Transverse colon (tissue), 4 donors: ENCODE measurements around the gene CKAP5. TPM values are rescaled to one million over a fixed set of nuclear protein-coding genes. Genes with fewer than 3 reads are reported as not detected.

ENCODE experiments used
- DNase-seq: peaks from one replicate; pipeline ENCODE4 v3.0.0-alpha.2; 2019
- H3K27ac ChIP-seq, 4 donors: fragments of 200-600 bp; sonication (generic); 2 replicates each; pipeline ENCODE4 v1.5.1; 2016 to 2018; ENCODE audit warnings: inconsistent platforms in 4 of 4
- H3K27me3 ChIP-seq: fragments of 200-600 bp; sonication (generic); 2 replicates; pipeline ENCODE4 v1.5.1; 2017; ENCODE audit warnings: inconsistent platforms
- H3K36me3 ChIP-seq, 4 donors: fragments of 200-600 bp; sonication (generic); 2 replicates each; pipeline ENCODE4 v1.5.1; 2017 to 2019; ENCODE audit warnings: inconsistent platforms in 4 of 4
- H3K4me1 ChIP-seq, 4 donors: fragments of 200-600 bp; sonication (generic); 2 replicates each; pipeline ENCODE4 v1.5.1; 2017 to 2020; ENCODE audit warnings: inconsistent platforms in 4 of 4
- H3K4me3 ChIP-seq, 4 donors: fragments of 200-600 bp; sonication (generic); 1 replicate in 1 of 4; 2 replicates in 3 of 4; pipeline versions ENCODE4 v1.5.1 to v1.6.1; 2017 to 2019; ENCODE audit warnings: inconsistent platforms in 4 of 4
- H3K9me3 ChIP-seq, 2 donors: fragments of 200-600 bp; sonication (generic); 2 replicates each; pipeline ENCODE4 v1.5.1; 2017 to 2019; ENCODE audit warnings: inconsistent platforms in 2 of 2
- EP300 ChIP-seq: sonication (generic); formaldehyde crosslinking; IDR thresholded peaks from one replicate; pipeline ENCODE4 v1.6.1; 2017; ENCODE audit warnings: antibody characterized with exemption, low read depth
- POLR2A ChIP-seq: fragments of 450-650 bp; IDR thresholded peaks from one replicate; pipeline ENCODE4 v1.6.1; 2016; ENCODE audit warnings: antibody characterized with exemption, mild to moderate bottlenecking, moderate library complexity
- POLR2AphosphoS5 ChIP-seq, 3 donors: sonication (generic); formaldehyde crosslinking; IDR thresholded peaks; one replicate each; pipeline ENCODE4 v1.6.1; 2016; ENCODE audit warnings: antibody characterized with exemption in 3 of 3
- WGBS, 2 donors: methylation state at CpG; one replicate each; pipeline ENCODE4 v1.1.5; 2018; ENCODE audit warnings: low coverage in 1 of 2; 5-methylcytosine and 5-hydroxymethylcytosine counted together
- in situ Hi-C, 4 donors: fragments of 200-750 bp; cut with MboI; loops; one replicate each; pipeline versions ENCODE4 v1.15.0 to v1.15.1; 2017; ENCODE audit warnings: low sequenced_read_pairs in 3 of 4, low pct_ligation_motif_present in 1 of 4, low pct_unique_long_range_greater_than_20kb in 1 of 4
- intact Hi-C: fragments of 100-400 bp; cut with DNase I; formaldehyde crosslinking; loops from one replicate; pipeline ENCODE4 v1.15.1; 2023; ENCODE audit warnings: low total_unique reads
- total RNA-seq, 4 donors: library from RNA; depleted of rRNA; stranded (reverse); fragments of >200 nt; gene quantifications; one replicate each; pipeline ENCODE4 v1.1.0, GENCODE V29; 2016
- TF ChIP-seq, protein P1 (sequence below), 5 experiments: fragments of 200-600 bp in 3 of 5; fragments of 450-650 bp in 2 of 5; sonication (generic) in 3 of 5; IDR thresholded peaks; 1 replicate in 2 of 5; 2 replicates in 3 of 5; pipeline ENCODE4 v1.5.1; 2016 to 2017; ENCODE audit warnings: antibody characterized with exemption in 5 of 5, inconsistent platforms in 3 of 5, mild to moderate bottlenecking in 2 of 5, moderate library complexity in 1 of 5

The CKAP5 gene
- total RNA-seq, 4 donors from 2014 or later, result 9.7 to 32.2 (median 28.1) TPM

DNA sequence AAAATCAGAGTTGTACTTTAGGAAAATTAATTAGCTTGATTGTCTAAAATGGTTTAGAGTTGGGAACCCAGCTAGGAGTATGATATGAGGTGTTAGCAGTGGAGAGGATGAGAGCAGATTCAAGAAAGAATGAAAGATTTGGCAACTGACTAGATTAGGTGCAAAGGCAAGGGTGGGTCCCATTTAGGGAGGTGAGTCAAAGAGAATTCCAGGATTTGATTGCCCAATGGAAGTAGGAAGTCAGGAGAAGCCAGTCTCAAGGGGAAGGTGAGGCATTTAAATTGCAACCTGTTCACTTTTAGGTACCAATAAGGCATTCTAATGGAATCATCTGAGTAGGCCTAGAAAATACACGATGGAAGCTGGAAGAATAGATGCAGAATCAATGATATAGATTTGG, 3.6 kb upstream of the CKAP5 start:
- in situ Hi-C loops (no loop called here), intact Hi-C loops (no loop called here)
- no peak for DNase-seq
- Histone ChIP-seq H3K27me3 (no peaks in the 10 kb centered on the region), H3K9me3 (no peaks in the 10 kb centered on the region), H3K4me1 (peaks cover 7 to 13% (median 9%) of the 10 kb centered on the region in 4 donors), H3K4me3 (no peak overlapping the region), H3K27ac (no peak overlapping the region), H3K36me3 (no peaks in the 10 kb centered on the region)
- TF ChIP-seq EP300 (no peak), POLR2AphosphoS5 (IDR thresholded peaks at IDR 0.05) (no peak), POLR2A (no peak)
- TF ChIP-seq, protein P1, sequence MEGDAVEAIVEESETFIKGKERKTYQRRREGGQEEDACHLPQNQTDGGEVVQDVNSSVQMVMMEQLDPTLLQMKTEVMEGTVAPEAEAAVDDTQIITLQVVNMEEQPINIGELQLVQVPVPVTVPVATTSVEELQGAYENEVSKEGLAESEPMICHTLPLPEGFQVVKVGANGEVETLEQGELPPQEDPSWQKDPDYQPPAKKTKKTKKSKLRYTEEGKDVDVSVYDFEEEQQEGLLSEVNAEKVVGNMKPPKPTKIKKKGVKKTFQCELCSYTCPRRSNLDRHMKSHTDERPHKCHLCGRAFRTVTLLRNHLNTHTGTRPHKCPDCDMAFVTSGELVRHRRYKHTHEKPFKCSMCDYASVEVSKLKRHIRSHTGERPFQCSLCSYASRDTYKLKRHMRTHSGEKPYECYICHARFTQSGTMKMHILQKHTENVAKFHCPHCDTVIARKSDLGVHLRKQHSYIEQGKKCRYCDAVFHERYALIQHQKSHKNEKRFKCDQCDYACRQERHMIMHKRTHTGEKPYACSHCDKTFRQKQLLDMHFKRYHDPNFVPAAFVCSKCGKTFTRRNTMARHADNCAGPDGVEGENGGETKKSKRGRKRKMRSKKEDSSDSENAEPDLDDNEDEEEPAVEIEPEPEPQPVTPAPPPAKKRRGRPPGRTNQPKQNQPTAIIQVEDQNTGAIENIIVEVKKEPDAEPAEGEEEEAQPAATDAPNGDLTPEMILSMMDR (IDR thresholded peaks at IDR 0.05), result no peak
- WGBS, 2 donors, result 84 to 100% methylated on average over 1 of the region's 1 CpG

DNA sequence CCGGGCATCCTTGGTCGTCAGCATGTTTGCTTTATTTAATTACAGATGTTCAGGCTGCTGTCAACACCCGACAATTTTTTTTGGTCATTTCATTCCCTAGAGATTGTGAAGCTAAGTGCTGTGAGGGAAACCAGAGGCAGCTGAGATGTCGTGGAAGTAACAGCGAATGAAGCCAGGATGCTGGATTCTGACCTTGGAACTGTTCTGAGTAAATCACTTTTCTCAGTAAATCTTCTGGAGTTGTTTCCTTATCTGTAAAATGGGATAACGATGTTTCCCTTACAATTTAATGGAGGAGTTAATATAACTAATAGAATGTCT, 390 bp upstream of the CKAP5 start:
- TF ChIP-seq POLR2AphosphoS5 (IDR thresholded peaks at IDR 0.05), result no peak
- TF ChIP-seq, protein P1 (IDR thresholded peaks at IDR 0.05), result no peak
- no peak for TF ChIP-seq EP300
- Histone ChIP-seq H3K27ac (peak overlapping the region in 3 of 4 donors; percentile 89 to 92 (median 91)), H3K4me1 (peaks cover 10 to 21% (median 14%) of the 10 kb centered on the region in 4 donors), H3K4me3 (peak overlapping the region in 3 of 4 donors; percentile 76 to 97 (median 92)), H3K27me3 (no peaks in the 10 kb centered on the region), H3K9me3 (no peaks in the 10 kb centered on the region), H3K36me3 (no peaks in the 10 kb centered on the region)
- no peak for DNase-seq
- in situ Hi-C loops, result no loop called here
- intact Hi-C loops, result no loop called here
- WGBS, 2 donors, result 5 to 6% methylated on average over 3 to 6 of the region's 6 CpGs

DNA sequence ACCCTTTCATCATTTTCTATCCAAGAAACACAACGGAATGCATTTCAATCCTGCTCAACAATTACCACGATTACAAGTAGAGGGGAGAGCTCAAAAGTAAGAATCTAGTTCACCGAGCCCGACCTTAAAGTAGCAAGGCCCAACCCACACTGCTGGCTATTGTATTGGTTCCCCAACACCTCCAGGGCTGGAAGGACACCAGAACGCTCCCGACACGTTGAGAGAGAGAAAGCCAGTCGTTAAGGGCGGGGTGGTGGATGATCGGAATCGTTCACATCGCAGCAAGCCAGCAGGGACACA, 690 bp downstream of the CKAP5 start:
- no peaks in the 10 kb centered on the region for H3K27me3 ChIP-seq
- WGBS, 2 donors, result 0% methylated on average over 12 of the region's 12 CpGs; no CpG with 5 or more reads in 1 of the 2 donors
- peaks cover 10 to 21% (median 14%) of the 10 kb centered on the region in 4 donors for H3K4me1 ChIP-seq
- no peaks in the 10 kb centered on the region for H3K9me3 ChIP-seq
- DNase-seq, result no peak
- H3K36me3 ChIP-seq, result no peaks in the 10 kb centered on the region
- intact Hi-C loops, result no loop called here
- TF ChIP-seq POLR2A (no peak), POLR2AphosphoS5 (IDR thresholded peaks at IDR 0.05) (no peak), EP300 (no peak)
- TF ChIP-seq, protein P1 (IDR thresholded peaks at IDR 0.05), result no peak
- peak overlapping the region; percentile 76 to 97 (median 87) for H3K4me3 ChIP-seq
- in situ Hi-C loops, result no loop called here
- H3K27ac ChIP-seq, result peak overlapping the region; percentile 89 to 96 (median 92)

DNA sequence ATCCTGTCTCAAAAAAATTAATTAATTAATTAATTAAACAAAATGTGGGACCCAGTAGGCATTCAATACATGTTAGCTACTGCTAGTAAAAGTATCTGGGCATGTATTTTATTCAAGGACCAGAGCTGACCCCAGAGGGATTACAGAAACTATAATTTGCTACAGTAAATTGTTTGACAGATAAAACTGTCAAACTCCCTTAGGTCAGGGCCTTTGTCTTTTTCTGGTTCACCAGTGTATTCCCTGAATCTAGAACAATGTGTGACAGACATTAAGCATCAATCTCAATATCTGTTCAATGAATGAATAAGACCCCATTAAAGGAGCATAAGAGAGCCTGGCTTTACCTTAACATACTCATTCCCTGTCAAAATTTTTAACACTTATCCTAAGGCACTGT, 6.0 kb downstream of the CKAP5 start:
- H3K27ac ChIP-seq, result no peak overlapping the region
- no peak for DNase-seq
- no peak overlapping the region for H3K4me3 ChIP-seq
- in situ Hi-C loops, result no loop called here
- TF ChIP-seq, protein P1 (IDR thresholded peaks at IDR 0.05), result no peak
- TF ChIP-seq POLR2A, result no peak
- TF ChIP-seq EP300, result no peak
- no peak for TF ChIP-seq POLR2AphosphoS5 (IDR thresholded peaks at IDR 0.05)
- no peaks in the 10 kb centered on the region for H3K36me3 ChIP-seq
- H3K4me1 ChIP-seq, result peaks cover 7 to 21% (median 10%) of the 10 kb centered on the region in 4 donors
- H3K27me3 ChIP-seq, result no peaks in the 10 kb centered on the region
- H3K9me3 ChIP-seq, result no peaks in the 10 kb centered on the region
- intact Hi-C loops, result no loop called here
